GM23248 (cell line): ENCODE results near the gene GADD45GIP1. TPM values are rescaled to one million over a fixed set of nuclear protein-coding genes. Genes with fewer than 3 reads are reported as not detected.

Source experiments
- DNase-seq: peaks from one replicate; pipeline ENCODE4 v3.0.0-alpha.2; 2015
- H2AFZ ChIP-seq: fragments of 200-600 bp; sonication (generic); 2 replicates; pipeline ENCODE4 v1.6.1; 2016; ENCODE audit warnings: antibody characterized with exemption
- H3F3A ChIP-seq: fragments of 200-600 bp; sonication (generic); 2 replicates; pipeline ENCODE4 v1.6.1; 2016; ENCODE audit warnings: mild to moderate bottlenecking, antibody characterized with exemption, mixed run types; ENCODE audit not compliant: insufficient read depth
- H3K27ac ChIP-seq: fragments of 200-600 bp; sonication (generic); 2 replicates; pipeline ENCODE4 v1.5.1; 2016; ENCODE audit warnings: mild to moderate bottlenecking
- H3K27me3 ChIP-seq: fragments of 200-600 bp; sonication (generic); replicated peaks from 2 replicates; pipeline ENCODE4 v1.6.1; 2016; ENCODE audit warnings: mild to moderate bottlenecking; ENCODE audit not compliant: insufficient read depth
- H3K36me3 ChIP-seq: fragments of 200-600 bp; sonication (generic); 2 replicates; pipeline ENCODE4 v1.6.1; 2016; ENCODE audit warnings: low read depth, mild to moderate bottlenecking
- H3K4me1 ChIP-seq: fragments of 200-600 bp; sonication (generic); 2 replicates; pipeline ENCODE4 v1.6.1; 2016; ENCODE audit warnings: mild to moderate bottlenecking; ENCODE audit not compliant: insufficient read depth
- H3K4me2 ChIP-seq: fragments of 200-600 bp; sonication (generic); one replicate; pipeline ENCODE4 v1.6.1; 2016; ENCODE audit warnings: mild to moderate bottlenecking; ENCODE audit not compliant: unreplicated experiment
- H3K4me3 ChIP-seq: fragments of 200-600 bp; sonication (generic); 2 replicates; pipeline ENCODE4 v1.5.1; 2016; ENCODE audit warnings: mild to moderate bottlenecking
- H3K79me2 ChIP-seq: fragments of 200-600 bp; sonication (generic); 2 replicates; pipeline ENCODE4 v1.6.1; 2016; ENCODE audit warnings: mild to moderate bottlenecking; ENCODE audit not compliant: insufficient read depth
- H3K9ac ChIP-seq: fragments of 200-600 bp; sonication (generic); 2 replicates; pipeline ENCODE4 v1.6.1; 2016; ENCODE audit warnings: mild to moderate bottlenecking
- H3K9me2 ChIP-seq: fragments of 200-600 bp; sonication (generic); 2 replicates; pipeline ENCODE4 v1.6.1; 2016; ENCODE audit warnings: mixed run types, mild to moderate bottlenecking, moderate library complexity; ENCODE audit not compliant: insufficient read depth
- H3K9me3 ChIP-seq: fragments of 200-600 bp; sonication (generic); one replicate; pipeline ENCODE4 v1.6.1; 2017; ENCODE audit warnings: low read depth
- H4K20me1 ChIP-seq: fragments of 200-600 bp; sonication (generic); 2 replicates; pipeline ENCODE4 v1.6.0; 2016; ENCODE audit not compliant: insufficient read depth
- EZH2 ChIP-seq: fragments of 200-600 bp; sonication (generic); IDR thresholded peaks from 2 replicates; pipeline ENCODE4 v1.6.1; 2018; ENCODE audit warnings: antibody characterized with exemption, mild to moderate bottlenecking; ENCODE audit not compliant: insufficient read depth, poor library complexity, severe bottlenecking
- EZH2phosphoT487 ChIP-seq: fragments of 200-600 bp; sonication (generic); IDR thresholded peaks from 2 replicates; pipeline ENCODE4 v1.6.1; 2018; ENCODE audit warnings: antibody characterized with exemption, moderate library complexity, mild to moderate bottlenecking, low read depth; ENCODE audit not compliant: insufficient read depth
- WGBS, 2 experiments: methylation state at CpG; one replicate each; pipeline ENCODE4 v1.1.6; 2015 to 2017; ENCODE audit warnings: low lambda C conversion rate in 2 of 2, low coverage in 1 of 2; ENCODE audit errors: missing lambda C conversion rate in 2 of 2; 5-methylcytosine and 5-hydroxymethylcytosine counted together
- in situ Hi-C: fragments of 300-500 bp; cut with MboI; formaldehyde crosslinking; loops from 2 replicates; pipeline ENCODE4 v1.15.0; 2020
- polyA plus RNA-seq: library from polyadenylated mRNA; unstranded; fragments of >200 nt; fragmentation: Nextera tagmentation; extraction: Ambion mirVana; gene quantifications from 2 replicates; pipeline ENCODE4 v1.2.1, GENCODE V29; 2016
- total RNA-seq: library from RNA; depleted of rRNA; stranded (reverse); fragments of >200 nt; shearing (Covaris generic); gene quantifications from 2 replicates; pipeline ENCODE4 v1.2.3, GENCODE V29; 2014

GADD45GIP1 gene
- total and polyA plus RNA-seq, 2 experiments from 2014 or later: 48.4 to 132 TPM

DNA sequence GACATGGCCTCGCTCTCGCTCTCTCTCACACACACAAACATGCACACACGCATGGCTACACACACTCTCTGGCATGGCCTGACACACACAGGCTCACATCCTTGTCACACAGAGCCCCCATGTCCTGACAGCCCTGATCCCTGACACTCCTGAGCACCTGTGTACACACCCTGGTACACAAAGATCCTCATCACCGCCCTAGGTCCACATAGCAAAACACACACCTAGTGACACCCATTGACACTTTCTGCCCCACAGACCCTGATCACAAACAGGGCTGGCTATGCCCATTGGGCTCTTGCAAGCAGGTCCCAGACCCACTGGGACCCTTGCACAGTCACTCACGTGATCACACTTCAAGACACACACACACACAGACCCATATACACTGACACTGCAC lies 34.3 kb upstream of the GADD45GIP1 start:
- Histone ChIP-seq H3K4me1 (no peaks in the 10 kb centered on the region), H3K79me2 (peaks cover 5% of the 10 kb centered on the region)

DNA sequence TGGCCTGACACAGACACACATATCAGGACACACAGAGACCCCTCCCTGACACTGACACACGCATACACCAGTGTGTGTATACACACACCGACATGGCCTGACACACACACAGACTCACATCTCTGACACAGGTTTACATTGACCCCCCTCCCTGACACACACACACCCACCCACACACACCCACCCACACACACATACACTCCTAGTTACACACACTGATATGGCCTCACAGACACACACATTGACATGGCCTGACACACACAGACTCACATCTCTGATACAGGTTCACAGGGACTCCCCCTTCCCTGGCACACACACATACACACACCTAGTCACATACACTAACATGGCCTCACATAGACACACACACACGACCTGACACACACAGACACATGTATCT lies 33.8 kb upstream of the GADD45GIP1 start:
- in situ Hi-C loops: no loop called here
- no peaks in the 10 kb centered on the region for H3K4me1 ChIP-seq
- no peaks in the 10 kb centered on the region for H3K27me3 ChIP-seq
- H3K9me3 ChIP-seq: no peaks in the 10 kb centered on the region
- no peak overlapping the region for H3K4me2 ChIP-seq
- WGBS, 2 experiments: 71 to 89% methylated on average over 3 of the region's 3 CpGs
- peaks cover 3% of the 10 kb centered on the region; the same call in 1 of the 2 replicates for H3F3A ChIP-seq
- H4K20me1 ChIP-seq: no peaks in the 10 kb centered on the region
- no peaks in the 10 kb centered on the region for H3K9me2 ChIP-seq
- H3K4me3 ChIP-seq: no peak overlapping the region
- H3K36me3 ChIP-seq: no peaks in the 10 kb centered on the region
- TF ChIP-seq EZH2 (no peak), EZH2phosphoT487 (no peak)
- no peak overlapping the region for H3K9ac ChIP-seq
- peaks cover under 1% of the 10 kb centered on the region; the same call in 1 of the 2 replicates for H3K79me2 ChIP-seq
- DNase-seq: no peak
- no peak overlapping the region for H2AFZ ChIP-seq
- H3K27ac ChIP-seq: no peak overlapping the region

More for the DNA sequence above, 34.3 kb upstream of the GADD45GIP1 start:
- no peaks in the 10 kb centered on the region for H3K27me3 ChIP-seq
- DNase-seq: no peak
- no peaks in the 10 kb centered on the region for H4K20me1 ChIP-seq
- H3K9me3 ChIP-seq: no peaks in the 10 kb centered on the region
- peaks cover 3% of the 10 kb centered on the region; the same call in 1 of the 2 replicates for H3F3A ChIP-seq
- H3K27ac ChIP-seq: no peak overlapping the region
- no peaks in the 10 kb centered on the region for H3K9me2 ChIP-seq
- TF ChIP-seq EZH2phosphoT487 (no peak), EZH2 (no peak)
- 98 to 99% methylated on average over 5 of the region's 5 CpGs for WGBS, 2 experiments
- no peak overlapping the region for H2AFZ ChIP-seq
- no peaks in the 10 kb centered on the region for H3K36me3 ChIP-seq
- H3K4me3 ChIP-seq: no peak overlapping the region
- in situ Hi-C loops: no loop called here
- no peak overlapping the region for H3K4me2 ChIP-seq
- H3K9ac ChIP-seq: no peak overlapping the region

DNA sequence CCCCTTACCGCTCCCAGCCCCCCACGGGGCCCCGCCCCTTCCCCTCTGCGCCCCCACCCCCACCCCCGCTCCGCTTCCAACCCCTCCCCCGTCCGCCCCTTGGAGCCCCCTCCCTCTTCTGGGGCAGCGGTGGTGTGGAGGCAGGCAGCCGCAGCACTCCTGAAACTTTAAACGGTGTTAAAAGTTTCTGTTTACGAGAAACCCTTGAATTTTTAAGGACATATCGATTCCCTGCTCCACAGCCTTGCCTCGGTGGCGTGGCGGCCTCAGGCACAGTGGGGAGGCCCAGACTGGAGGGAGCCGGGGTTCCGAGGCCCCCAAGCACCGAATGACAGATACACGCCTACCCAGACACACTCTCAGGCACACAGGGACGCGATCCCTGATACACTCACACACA lies 33.4 kb upstream of the GADD45GIP1 start:
- H3K27me3 ChIP-seq: no peaks in the 10 kb centered on the region
- no peak for DNase-seq
- no peaks in the 10 kb centered on the region for H3K79me2 ChIP-seq
- H3K27ac ChIP-seq: no peak overlapping the region
- H3F3A ChIP-seq: peaks cover 3% of the 10 kb centered on the region; the same call in 1 of the 2 replicates
- no peak overlapping the region for H3K4me2 ChIP-seq
- no peak overlapping the region for H3K9ac ChIP-seq
- no peaks in the 10 kb centered on the region for H3K9me2 ChIP-seq
- in situ Hi-C loops: no loop called here
- TF ChIP-seq EZH2phosphoT487 (no peak), EZH2 (no peak)
- no peak overlapping the region for H2AFZ ChIP-seq
- H3K4me1 ChIP-seq: 0 out of 2 replicates have a peak, but pooled peaks cover 1% of the 10 kb centered on the region
- 60 to 72% methylated on average over 15 to 22 of the region's 22 CpGs for WGBS, 2 experiments
- H3K9me3 ChIP-seq: no peaks in the 10 kb centered on the region
- H3K4me3 ChIP-seq: no peak overlapping the region
- no peaks in the 10 kb centered on the region for H4K20me1 ChIP-seq
- H3K36me3 ChIP-seq: no peaks in the 10 kb centered on the region

DNA sequence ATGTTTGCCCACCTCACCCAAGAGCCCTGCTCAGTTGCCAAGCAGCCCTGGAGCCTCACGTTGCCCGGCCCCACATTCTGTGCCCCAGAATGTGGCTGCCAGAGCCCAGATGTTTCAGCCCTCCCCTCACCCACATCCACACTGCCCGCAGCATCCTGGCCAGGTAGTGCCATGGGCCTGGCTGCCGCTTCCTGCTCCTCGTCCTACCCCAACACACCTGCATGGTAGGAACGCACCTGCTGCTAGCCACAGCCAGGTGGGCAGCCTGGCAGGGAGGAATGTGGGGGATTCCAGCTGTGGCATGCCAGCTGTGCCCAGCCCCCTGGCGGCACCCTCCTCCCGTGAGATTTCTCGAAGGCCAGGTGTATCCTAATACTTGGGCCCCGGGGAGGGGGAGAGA lies 30.8 kb upstream of the GADD45GIP1 start:
- Histone ChIP-seq H2AFZ (no peak overlapping the region), H3K36me3 (no peaks in the 10 kb centered on the region), H3K4me2 (no peak overlapping the region), H3K9ac (no peak overlapping the region), H3K27me3 (no peaks in the 10 kb centered on the region), H3K4me1 (0 out of 2 replicates have a peak, but pooled peaks cover 11% of the 10 kb centered on the region), H3K79me2 (no peaks in the 10 kb centered on the region), H3F3A (peaks cover 3% of the 10 kb centered on the region; the same call in 1 of the 2 replicates), H3K9me3 (no peaks in the 10 kb centered on the region), H3K27ac (no peak overlapping the region), H3K4me3 (no peak overlapping the region), H4K20me1 (no peaks in the 10 kb centered on the region), H3K9me2 (no peaks in the 10 kb centered on the region)
- WGBS, 2 experiments: 87 to 88% methylated on average over 9 to 10 of the region's 10 CpGs
- in situ Hi-C loops: loop anchor here (10.0 kb wide), 1 partner anchor 107 kb away; no protein-coding TSS in a partner anchor
- no peak for TF ChIP-seq EZH2phosphoT487
- DNase-seq: no peak
